Prostate gland (tissue), 2 donors: ENCODE results near the gene TATDN3. TPM values are rescaled to one million over a fixed set of nuclear protein-coding genes. Genes with fewer than 3 reads are reported as not detected.
"Not testable (repeated sequence)": the region's sequence is repeated elsewhere in the genome, so short reads cannot be mapped to it uniquely, and the experiment has no call there.

Experiments
- DNase-seq: peaks from one replicate; pipeline ENCODE4 v3.0.0-alpha.2; 2019; ENCODE audit warnings: low spot score
- H3K27ac ChIP-seq, 2 donors: fragments of 200-600 bp; sonication (generic); 2 replicates each; pipeline ENCODE4 v1.5.1; 2017 to 2019
- H3K27me3 ChIP-seq: fragments of 200-600 bp; sonication (generic); replicated peaks from 2 replicates; pipeline ENCODE4 v1.5.1; 2019; ENCODE audit not compliant: insufficient read depth
- H3K36me3 ChIP-seq, 2 donors: fragments of 200-600 bp; sonication (generic); 1 replicate in 1 of 2; 2 replicates in 1 of 2; pipeline versions ENCODE4 v1.5.1 to v1.8.1; 2017 to 2019
- H3K4me1 ChIP-seq: fragments of 200-600 bp; sonication (generic); replicated peaks from 2 replicates; pipeline ENCODE4 v1.5.1; 2019
- H3K4me3 ChIP-seq, 2 donors: fragments of 200-600 bp; sonication (generic); 2 replicates each; pipeline ENCODE4 v1.5.1; 2017 to 2019
- H3K9me3 ChIP-seq: fragments of 200-600 bp; sonication (generic); 2 replicates; pipeline ENCODE4 v1.5.1; 2017
- POLR2A ChIP-seq: fragments of 450-650 bp; IDR thresholded peaks from one replicate; pipeline ENCODE4 v1.6.1; 2016; ENCODE audit warnings: antibody characterized with exemption, mild to moderate bottlenecking
- POLR2AphosphoS5 ChIP-seq: sonication (generic); formaldehyde crosslinking; IDR thresholded peaks from one replicate; pipeline ENCODE4 v1.6.1; 2017; ENCODE audit warnings: antibody characterized with exemption
- WGBS: methylation state at CpG from one replicate; pipeline ENCODE4 v1.1.5; 2018; 5-methylcytosine and 5-hydroxymethylcytosine counted together
- intact Hi-C: fragments of 100-400 bp; cut with DNase I; formaldehyde crosslinking; loops from one replicate; pipeline ENCODE4 v1.14.2; 2022
- total RNA-seq, 2 donors: library from RNA; depleted of rRNA; stranded (reverse); fragments of >200 nt; gene quantifications; one replicate each; pipeline ENCODE4 v1.1.0, GENCODE V29; 2016
- TF ChIP-seq, protein P1 (sequence below), 4 experiments: fragments of 200-600 bp in 2 of 4; fragments of 450-650 bp in 2 of 4; sonication (generic) in 2 of 4; IDR thresholded peaks; 1 replicate in 3 of 4; 2 replicates in 1 of 4; pipeline ENCODE4 v1.5.1; 2016 to 2019; ENCODE audit warnings: antibody characterized with exemption in 4 of 4, mild to moderate bottlenecking in 2 of 4, moderate library complexity in 2 of 4

Gene TATDN3
- total RNA-seq, 2 donors from 2014 or later: 9.0 to 10.2 TPM

GRCh38 chr1:212838145-212838544, 46.5 kb downstream of the TATDN3 start:
- no peaks in the 10 kb centered on the region for H3K9me3 ChIP-seq
- H3K36me3 ChIP-seq: no peaks in the 10 kb centered on the region
- H3K27ac ChIP-seq: no peak overlapping the region
- H3K4me1 ChIP-seq: no peaks in the 10 kb centered on the region
- intact Hi-C loops: no loop called here
- no peak for DNase-seq
- no peak for TF ChIP-seq POLR2A
- no peak for TF ChIP-seq POLR2AphosphoS5
- no peak overlapping the region for H3K4me3 ChIP-seq
- H3K27me3 ChIP-seq: no peaks in the 10 kb centered on the region
- WGBS: 95% methylated on average over 5 of the region's 5 CpGs

GRCh38 chr1:212844521-212844920, 52.8 kb downstream of the TATDN3 start:
- H3K4me1 ChIP-seq, DNase-seq, H3K4me3 ChIP-seq, H3K27ac ChIP-seq, H3K9me3 ChIP-seq, intact Hi-C loops, H3K27me3 ChIP-seq, H3K36me3 ChIP-seq: not testable (repeated sequence)
- WGBS: 94% methylated on average over 3 of the region's 3 CpGs

DNA sequence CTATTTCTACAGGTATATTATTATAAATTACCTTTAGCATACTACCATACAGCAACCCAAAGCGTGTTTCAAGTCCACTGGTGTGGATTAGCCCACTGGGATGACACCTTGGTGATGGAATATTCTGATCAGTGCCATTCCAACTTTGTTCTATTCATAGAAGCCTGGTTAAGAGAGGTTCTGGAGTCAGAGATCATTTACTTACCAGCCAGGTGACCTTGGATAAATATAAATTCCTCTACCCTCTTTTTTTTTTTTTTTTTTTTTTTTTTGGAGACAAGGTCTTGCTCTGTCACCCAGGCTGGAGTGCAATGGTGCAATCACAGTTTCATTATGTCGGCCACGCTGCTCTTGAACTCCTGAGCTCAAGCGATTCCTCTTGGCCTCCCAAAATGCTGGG, 55.9 kb downstream of the TATDN3 start, which contains the start of gene SPATA45:
Gene SPATA45, minus strand, starts transcription at position 101 of the 400 bp plus-strand sequence. CDS start 11,500 bp downstream, outside the sequence.
- over 99% methylated on average over 4 of the region's 4 CpGs for WGBS
- no peak for TF ChIP-seq POLR2A
- no peak for TF ChIP-seq POLR2AphosphoS5
- TF ChIP-seq, protein P1, sequence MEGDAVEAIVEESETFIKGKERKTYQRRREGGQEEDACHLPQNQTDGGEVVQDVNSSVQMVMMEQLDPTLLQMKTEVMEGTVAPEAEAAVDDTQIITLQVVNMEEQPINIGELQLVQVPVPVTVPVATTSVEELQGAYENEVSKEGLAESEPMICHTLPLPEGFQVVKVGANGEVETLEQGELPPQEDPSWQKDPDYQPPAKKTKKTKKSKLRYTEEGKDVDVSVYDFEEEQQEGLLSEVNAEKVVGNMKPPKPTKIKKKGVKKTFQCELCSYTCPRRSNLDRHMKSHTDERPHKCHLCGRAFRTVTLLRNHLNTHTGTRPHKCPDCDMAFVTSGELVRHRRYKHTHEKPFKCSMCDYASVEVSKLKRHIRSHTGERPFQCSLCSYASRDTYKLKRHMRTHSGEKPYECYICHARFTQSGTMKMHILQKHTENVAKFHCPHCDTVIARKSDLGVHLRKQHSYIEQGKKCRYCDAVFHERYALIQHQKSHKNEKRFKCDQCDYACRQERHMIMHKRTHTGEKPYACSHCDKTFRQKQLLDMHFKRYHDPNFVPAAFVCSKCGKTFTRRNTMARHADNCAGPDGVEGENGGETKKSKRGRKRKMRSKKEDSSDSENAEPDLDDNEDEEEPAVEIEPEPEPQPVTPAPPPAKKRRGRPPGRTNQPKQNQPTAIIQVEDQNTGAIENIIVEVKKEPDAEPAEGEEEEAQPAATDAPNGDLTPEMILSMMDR (IDR thresholded peaks at IDR 0.05): no peak
- DNase-seq: no peak
- Histone ChIP-seq H3K27me3 (no peaks in the 10 kb centered on the region), H3K27ac (no peak within 1 kb of the TSS), H3K4me1 (no peaks in the 10 kb centered on the region), H3K36me3 (no peaks in the 10 kb centered on the region), H3K9me3 (no peaks in the 10 kb centered on the region), H3K4me3 (no peak within 1 kb of the TSS)
- intact Hi-C loops: no loop called here

DNA sequence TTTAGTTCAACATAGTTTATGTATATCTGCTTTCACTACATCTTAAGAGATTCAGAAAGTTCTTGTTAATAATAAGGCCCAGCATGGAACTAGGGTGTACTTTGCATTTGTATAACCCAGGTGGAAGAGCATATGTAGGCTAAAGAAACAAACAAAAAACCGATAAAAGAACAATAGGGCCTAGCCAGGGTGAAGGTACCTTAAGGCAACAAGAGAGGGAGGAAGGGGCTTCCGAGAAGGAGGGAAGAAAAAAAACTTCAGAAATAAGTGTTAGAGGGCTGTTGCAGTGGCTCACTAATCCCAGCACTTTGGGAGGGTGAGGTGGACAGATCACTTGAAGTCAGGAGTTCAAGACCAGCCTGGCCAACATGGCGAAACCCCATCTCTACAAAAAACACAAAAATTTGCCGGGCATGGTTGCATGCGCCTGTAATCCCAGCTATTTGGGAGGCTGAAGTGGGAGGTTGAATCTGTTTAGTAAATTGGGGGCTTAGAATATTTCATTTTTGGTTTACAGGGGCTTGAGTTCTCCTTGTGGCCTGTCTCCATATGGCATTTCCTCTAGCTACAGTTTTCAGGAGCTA, 60.5 kb downstream of the TATDN3 start:
- H3K4me3 ChIP-seq: no peak overlapping the region
- DNase-seq: no peak
- H3K27ac ChIP-seq: no peak overlapping the region
- no peaks in the 10 kb centered on the region for H3K27me3 ChIP-seq
- no peaks in the 10 kb centered on the region for H3K36me3 ChIP-seq
- TF ChIP-seq POLR2A (no peak), POLR2AphosphoS5 (no peak)
- TF ChIP-seq, protein P1 (IDR thresholded peaks at IDR 0.05): no peak
- WGBS: 88% methylated on average over 5 of the region's 5 CpGs
- H3K4me1 ChIP-seq: no peaks in the 10 kb centered on the region
- intact Hi-C loops: no loop called here
- no peaks in the 10 kb centered on the region for H3K9me3 ChIP-seq

DNA sequence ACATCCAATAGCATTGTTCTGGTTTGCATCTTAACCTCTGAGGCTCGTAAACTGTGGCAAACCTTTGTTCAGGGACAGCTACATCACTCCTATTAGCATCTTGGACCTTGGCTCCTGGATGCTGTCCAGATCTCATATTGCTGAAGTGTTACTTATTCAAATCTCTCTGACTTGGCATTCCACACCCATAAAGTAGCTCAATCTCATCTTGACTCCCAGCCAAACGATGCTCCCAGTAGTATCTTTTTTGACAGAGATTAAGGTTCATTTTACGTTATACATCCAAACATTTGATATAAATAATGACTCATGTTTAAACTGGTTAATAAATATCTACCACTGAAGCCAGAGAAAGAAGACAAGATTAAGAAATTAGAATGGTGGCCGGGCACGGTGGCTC, 62.0 kb downstream of the TATDN3 start:
- Histone ChIP-seq H3K9me3 (no peaks in the 10 kb centered on the region), H3K27ac (no peak overlapping the region), H3K4me1 (no peaks in the 10 kb centered on the region), H3K36me3 (no peaks in the 10 kb centered on the region), H3K4me3 (no peak overlapping the region), H3K27me3 (no peaks in the 10 kb centered on the region)
- DNase-seq: no peak
- TF ChIP-seq, protein P1 (IDR thresholded peaks at IDR 0.05): no peak
- no peak for TF ChIP-seq POLR2A
- TF ChIP-seq POLR2AphosphoS5: no peak
- intact Hi-C loops: no loop called here
- WGBS: 86% methylated on average over 5 of the region's 5 CpGs

GRCh38 chr1:212856755-212857154, 65.1 kb downstream of the TATDN3 start:
- Histone ChIP-seq H3K4me1 (peaks cover 3% of the 10 kb centered on the region), H3K4me3 (no peak overlapping the region)

More at GRCh38 chr1:212856755-212857154, 65.1 kb downstream of the TATDN3 start:
- DNase-seq: no peak
- TF ChIP-seq, protein P1 (IDR thresholded peaks at IDR 0.05): no peak
- no peak for TF ChIP-seq POLR2A
- TF ChIP-seq POLR2AphosphoS5: no peak
- Histone ChIP-seq H3K9me3 (no peaks in the 10 kb centered on the region), H3K27ac (no peak overlapping the region), H3K36me3 (no peaks in the 10 kb centered on the region), H3K27me3 (no peaks in the 10 kb centered on the region)
- intact Hi-C loops: no loop called here
- 90% methylated on average over 16 of the region's 16 CpGs for whole genome bisulfite sequencing
